Activated naive CD8-positive, alpha-beta T cell (primary cell): ENCODE data around the gene MARCKS.

Source experiments
- H3K27ac Mint-ChIP-seq: one replicate; pipeline ENCODE4 v1.8.0; 2021; ENCODE audit warnings: mixed read lengths
- H3K27me3 Mint-ChIP-seq: one replicate; pipeline ENCODE4 v1.8.0; 2021; ENCODE audit warnings: mixed read lengths
- H3K36me3 Mint-ChIP-seq: one replicate; pipeline ENCODE4 v1.8.0; 2021; ENCODE audit warnings: mixed read lengths
- H3K4me1 Mint-ChIP-seq: one replicate; pipeline ENCODE4 v1.8.0; 2021; ENCODE audit warnings: low read depth, mixed read lengths
- H3K4me3 Mint-ChIP-seq: one replicate; pipeline ENCODE4 v1.8.0; 2021; ENCODE audit warnings: mild to moderate bottlenecking, mixed read lengths
- H3K9me3 Mint-ChIP-seq: one replicate; pipeline ENCODE4 v1.8.0; 2021; ENCODE audit warnings: low read depth, mixed read lengths

MARCKS gene

DNA sequence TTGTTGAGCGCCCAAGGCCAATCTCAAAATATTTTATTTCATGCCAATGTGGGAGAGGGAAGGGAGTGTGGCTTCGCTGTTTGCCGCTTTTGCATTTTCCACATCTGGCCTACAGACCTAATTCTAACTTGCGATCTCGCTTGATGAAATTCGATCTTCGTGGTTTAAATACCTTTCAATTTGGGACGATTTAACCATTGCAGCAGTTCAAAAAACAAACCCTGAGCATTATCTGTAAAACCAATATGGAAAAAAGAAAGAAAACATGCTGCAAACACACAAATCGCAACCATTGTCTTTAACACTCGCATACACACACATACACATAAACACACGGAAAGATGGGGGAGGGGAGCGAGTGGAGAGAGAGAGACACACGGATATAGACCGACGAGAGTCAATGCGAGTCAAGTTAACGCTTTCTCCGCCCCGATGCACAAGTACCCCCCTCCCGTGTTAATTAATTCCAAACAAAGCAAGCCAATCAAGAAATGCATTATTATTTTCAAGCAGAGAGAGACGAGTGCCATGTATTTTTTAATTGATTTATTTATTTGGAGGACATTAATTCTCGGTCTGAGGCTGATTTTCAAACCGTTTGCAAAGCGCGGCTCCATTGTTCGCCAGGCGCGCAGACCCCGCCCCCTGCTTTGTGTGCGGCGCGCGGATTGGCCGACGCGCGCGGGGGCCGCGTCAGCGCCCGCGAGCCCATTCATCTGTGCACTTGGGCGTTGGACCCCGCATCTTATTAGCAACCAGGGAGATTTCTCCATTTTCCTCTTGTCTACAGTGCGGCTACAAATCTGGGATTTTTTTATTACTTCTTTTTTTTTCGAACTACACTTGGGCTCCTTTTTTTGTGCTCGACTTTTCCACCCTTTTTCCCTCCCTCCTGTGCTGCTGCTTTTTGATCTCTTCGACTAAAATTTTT lies at the start of gene MARCKS:
Gene MARCKS (plus strand): TSS at position 721 of the 931 bp plus-strand sequence. CDS start 401 bp downstream, outside the sequence.
- Mint-ChIP-seq H3K27me3 (peaks cover 36% of the 10 kb centered on the region), H3K27ac (no peak within 1 kb of the TSS), H3K4me1 (peaks cover 18% of the 10 kb centered on the region), H3K4me3 (no peak within 1 kb of the TSS), H3K9me3 (no peaks in the 10 kb centered on the region), H3K36me3 (no peaks in the 10 kb centered on the region)

DNA sequence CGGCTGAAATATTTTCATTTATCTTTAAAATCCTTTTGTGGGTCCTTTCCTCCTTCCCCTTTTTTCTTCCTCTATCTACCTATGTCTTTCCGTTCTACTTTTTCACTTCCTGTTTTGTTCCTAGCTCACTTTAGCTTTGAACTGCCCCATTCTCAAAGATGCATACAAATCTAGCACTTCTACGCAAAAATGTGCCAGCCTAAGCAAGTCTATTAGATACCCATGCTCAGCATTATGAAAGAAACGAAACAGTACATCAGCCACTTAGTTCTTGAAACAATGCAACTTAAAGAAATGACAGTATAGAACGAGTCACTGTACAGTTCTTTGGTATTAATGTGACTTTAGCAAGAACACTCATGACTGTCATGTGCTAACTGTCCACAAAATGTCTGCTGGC lies 47.3 kb upstream of the MARCKS start:
- no peaks in the 10 kb centered on the region for H3K36me3 Mint-ChIP-seq
- H3K9me3 Mint-ChIP-seq: no peaks in the 10 kb centered on the region
- H3K4me1 Mint-ChIP-seq: peaks cover 4% of the 10 kb centered on the region
- H3K4me3 Mint-ChIP-seq: no peak overlapping the region
- peaks cover 5% of the 10 kb centered on the region for H3K27me3 Mint-ChIP-seq
- H3K27ac Mint-ChIP-seq: no peak overlapping the region

DNA sequence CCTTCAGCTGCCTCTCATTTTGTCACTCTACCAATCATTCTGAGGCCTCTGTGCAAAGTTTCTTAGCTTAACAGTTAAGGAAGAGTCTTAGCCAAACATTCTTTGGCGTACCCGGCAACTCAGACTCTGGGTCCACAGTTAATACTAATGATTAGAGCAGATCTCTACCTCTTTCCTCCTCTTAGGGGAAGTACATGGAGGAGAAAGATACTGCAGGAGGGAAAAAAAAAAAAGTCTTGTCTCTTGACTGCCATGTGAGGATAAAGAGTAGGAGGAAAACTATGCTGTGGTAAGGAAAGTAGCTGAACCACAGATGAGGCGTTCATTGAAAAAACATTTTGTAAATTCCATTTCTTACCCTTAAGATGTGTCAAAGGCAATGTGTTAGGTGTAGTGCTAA lies 44.0 kb upstream of the MARCKS start:
- Mint-ChIP-seq H3K4me3 (no peak overlapping the region), H3K9me3 (no peaks in the 10 kb centered on the region), H3K27ac (no peak overlapping the region), H3K36me3 (no peaks in the 10 kb centered on the region), H3K4me1 (peaks cover 4% of the 10 kb centered on the region), H3K27me3 (peaks cover 5% of the 10 kb centered on the region)

DNA sequence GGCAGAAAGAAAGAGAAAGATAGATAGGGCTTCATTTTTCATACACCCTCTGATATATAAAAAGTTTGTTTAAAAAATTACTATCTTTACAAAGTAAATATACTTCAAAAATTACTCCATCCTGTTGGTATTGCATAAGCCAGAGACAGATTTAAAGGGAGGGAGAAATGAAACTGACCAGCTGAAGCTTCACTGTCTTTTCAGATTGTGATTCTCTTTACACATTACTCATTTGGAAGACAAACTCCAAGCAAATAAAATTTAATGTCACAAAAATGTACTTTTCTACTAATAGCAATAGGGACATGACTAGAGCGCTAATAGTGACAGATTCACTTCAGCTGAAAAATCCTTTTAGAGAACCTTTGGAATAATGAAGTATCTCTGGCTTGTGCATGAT lies 38.6 kb upstream of the MARCKS start:
- peaks cover 9% of the 10 kb centered on the region for H3K27me3 Mint-ChIP-seq
- no peak overlapping the region for H3K27ac Mint-ChIP-seq
- no peak overlapping the region for H3K4me3 Mint-ChIP-seq
- no peaks in the 10 kb centered on the region for H3K36me3 Mint-ChIP-seq
- no peaks in the 10 kb centered on the region for H3K9me3 Mint-ChIP-seq
- H3K4me1 Mint-ChIP-seq: no peaks in the 10 kb centered on the region

DNA sequence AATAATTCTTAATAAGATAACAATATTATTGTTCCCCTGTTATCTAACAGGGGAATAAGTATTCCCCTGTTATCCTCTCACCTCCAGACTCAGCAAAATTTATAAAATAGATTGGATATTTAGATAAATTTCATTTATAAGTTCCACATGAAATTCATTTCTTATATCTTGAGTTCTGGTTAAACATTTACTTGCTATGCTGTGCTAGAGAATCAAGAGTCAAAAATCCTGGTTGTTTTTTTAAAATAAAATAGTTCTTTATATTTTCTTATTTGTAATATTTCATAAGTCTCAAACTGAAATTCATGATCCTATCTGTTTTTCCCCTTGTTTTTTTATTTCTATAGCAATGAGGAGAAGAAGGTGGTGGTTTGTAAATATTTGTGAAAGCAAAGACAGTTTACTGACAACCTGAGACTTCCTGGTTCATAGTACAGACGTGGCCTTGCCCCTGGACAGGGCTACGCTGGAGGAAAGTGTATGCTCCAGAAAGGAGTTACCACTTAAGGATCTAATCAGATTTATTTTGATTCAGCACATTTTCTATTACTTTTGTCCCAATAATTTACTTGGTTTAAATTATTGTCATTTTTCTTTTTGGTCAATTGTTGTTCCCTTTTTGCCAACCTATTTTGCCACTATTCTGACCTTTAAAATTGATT lies 37.8 kb upstream of the MARCKS start:
- Mint-ChIP-seq H3K27me3 (peaks cover 10% of the 10 kb centered on the region), H3K4me1 (no peaks in the 10 kb centered on the region), H3K36me3 (no peaks in the 10 kb centered on the region), H3K9me3 (no peaks in the 10 kb centered on the region), H3K27ac (no peak overlapping the region), H3K4me3 (no peak overlapping the region)

- Mint-ChIP-seq H3K9me3 (no peaks in the 10 kb centered on the region), H3K4me3 (no peak overlapping the region), H3K36me3 (no peaks in the 10 kb centered on the region), H3K27me3 (peaks cover 12% of the 10 kb centered on the region), H3K4me1 (no peaks in the 10 kb centered on the region), H3K27ac (no peak overlapping the region)
Observed at GRCh38 chr6:113820761-113821160, 36.4 kb upstream of the MARCKS start.

DNA sequence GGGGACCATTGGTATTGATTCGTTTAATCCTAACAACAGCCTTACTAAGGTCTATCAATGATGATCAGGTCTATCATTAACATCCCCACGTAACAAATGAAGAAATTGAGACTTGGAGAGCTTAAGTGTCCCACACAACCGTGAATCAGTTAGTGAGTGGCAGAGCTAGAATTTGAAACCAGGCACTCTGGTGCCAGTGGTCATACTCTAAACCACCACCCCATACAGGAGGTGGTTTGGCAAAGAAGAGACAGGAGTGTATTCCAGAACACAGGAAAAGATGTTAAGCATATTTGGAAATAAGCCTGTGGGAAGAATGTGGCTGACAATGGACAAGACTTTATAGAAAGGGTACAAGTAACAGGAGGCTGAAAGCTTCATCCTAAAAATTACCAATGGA lies 35.7 kb upstream of the MARCKS start:
- H3K9me3 Mint-ChIP-seq: no peaks in the 10 kb centered on the region
- peaks cover 12% of the 10 kb centered on the region for H3K27me3 Mint-ChIP-seq
- H3K4me3 Mint-ChIP-seq: no peak overlapping the region
- no peaks in the 10 kb centered on the region for H3K4me1 Mint-ChIP-seq
- H3K27ac Mint-ChIP-seq: no peak overlapping the region
- no peaks in the 10 kb centered on the region for H3K36me3 Mint-ChIP-seq

- Mint-ChIP-seq H3K27ac (no peak overlapping the region), H3K9me3 (no peaks in the 10 kb centered on the region), H3K27me3 (peaks cover 12% of the 10 kb centered on the region)
Observed at GRCh38 chr6:113823916-113824315, 33.2 kb upstream of the MARCKS start.

DNA sequence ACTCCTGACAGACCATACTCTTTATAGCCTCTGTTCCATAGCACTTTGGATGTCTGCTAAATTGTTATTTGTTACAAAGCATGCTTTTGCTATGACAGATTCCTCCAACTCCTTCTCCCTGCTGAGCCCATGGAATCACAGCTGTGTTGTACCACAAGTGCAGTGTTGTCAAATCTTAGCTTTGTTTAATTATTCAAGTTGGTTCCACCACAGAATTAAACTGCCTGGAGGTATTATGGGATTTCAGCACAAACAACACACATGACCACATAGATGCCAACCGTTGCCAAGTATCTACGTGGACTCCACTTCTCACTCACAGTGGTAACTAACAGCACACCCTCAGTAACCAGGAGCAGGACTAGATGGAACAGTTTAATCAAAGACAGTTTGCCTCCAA lies 32.7 kb upstream of the MARCKS start:
- Mint-ChIP-seq H3K4me3 (no peak overlapping the region), H3K9me3 (no peaks in the 10 kb centered on the region), H3K36me3 (no peaks in the 10 kb centered on the region), H3K4me1 (no peaks in the 10 kb centered on the region), H3K27ac (no peak overlapping the region), H3K27me3 (peaks cover 12% of the 10 kb centered on the region)

More at GRCh38 chr6:113823916-113824315, 33.2 kb upstream of the MARCKS start:
- Mint-ChIP-seq H3K4me1 (no peaks in the 10 kb centered on the region), H3K4me3 (no peak overlapping the region), H3K36me3 (no peaks in the 10 kb centered on the region)

DNA sequence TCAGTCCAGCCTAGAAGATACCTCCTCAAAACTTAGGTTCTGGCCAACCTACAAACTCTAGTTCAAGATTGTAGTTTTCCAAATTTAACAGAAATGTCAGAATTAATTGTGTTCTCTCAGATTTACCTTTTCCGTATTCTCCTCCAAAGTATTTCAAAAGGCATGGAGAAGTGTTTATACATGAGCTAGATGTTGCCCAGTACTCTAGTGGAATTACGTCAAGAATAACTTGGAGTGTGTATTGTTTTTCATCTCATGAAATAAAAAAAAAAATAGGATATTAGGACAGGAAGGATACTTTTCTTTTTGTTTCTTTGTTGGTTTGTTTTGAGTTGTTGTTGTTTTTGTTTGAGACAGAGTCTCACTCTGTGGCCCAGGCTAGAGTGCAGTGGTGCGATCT lies 32.3 kb upstream of the MARCKS start:
- Mint-ChIP-seq H3K9me3 (no peaks in the 10 kb centered on the region), H3K27me3 (peaks cover 14% of the 10 kb centered on the region), H3K27ac (no peak overlapping the region), H3K4me1 (no peaks in the 10 kb centered on the region), H3K36me3 (no peaks in the 10 kb centered on the region), H3K4me3 (no peak overlapping the region)

DNA sequence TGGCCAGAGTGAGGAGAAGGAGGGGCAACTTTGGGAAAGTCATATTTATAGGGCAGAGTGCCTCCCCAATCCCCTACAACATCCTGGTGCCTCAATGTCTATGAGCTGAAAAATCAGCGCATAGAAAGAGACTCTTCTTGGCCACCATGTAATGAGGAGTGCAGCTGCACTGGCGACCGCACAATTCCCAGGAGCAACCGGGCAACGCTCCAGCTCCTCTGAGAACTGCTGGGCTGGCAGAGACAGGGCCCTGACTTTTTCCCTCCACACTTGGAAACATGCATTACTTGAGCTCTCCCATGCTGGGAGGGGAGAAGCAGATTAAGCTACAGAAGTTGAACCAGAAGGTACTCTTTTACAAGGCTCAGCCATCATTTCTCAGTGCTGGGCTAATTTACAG lies 31.4 kb upstream of the MARCKS start:
- Mint-ChIP-seq H3K4me3 (no peak overlapping the region), H3K27me3 (peaks cover 18% of the 10 kb centered on the region), H3K27ac (no peak overlapping the region), H3K9me3 (no peaks in the 10 kb centered on the region), H3K4me1 (no peaks in the 10 kb centered on the region), H3K36me3 (no peaks in the 10 kb centered on the region)

- no peak overlapping the region for H3K27ac Mint-ChIP-seq
- H3K9me3 Mint-ChIP-seq: no peaks in the 10 kb centered on the region
Observed at GRCh38 chr6:113828984-113829695, 28.0 kb upstream of the MARCKS start.

DNA sequence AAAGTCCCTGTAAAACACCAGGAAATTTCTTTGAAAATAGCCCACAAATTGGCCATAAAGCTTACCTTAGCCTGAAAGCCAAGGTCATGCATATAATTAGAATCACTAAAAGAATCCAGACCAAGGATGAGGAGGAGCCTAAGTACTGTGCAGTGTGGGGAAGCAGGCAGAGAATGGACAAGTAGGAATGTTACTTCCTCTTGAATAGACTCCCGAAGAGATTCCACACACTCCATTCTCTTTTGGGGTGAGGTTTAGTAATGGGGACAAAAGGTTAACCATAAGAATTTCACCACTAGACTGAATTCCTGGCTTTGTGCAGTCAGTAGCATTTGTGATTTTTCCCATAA lies 27.5 kb upstream of the MARCKS start:
- peaks cover 8% of the 10 kb centered on the region for H3K27me3 Mint-ChIP-seq

More at GRCh38 chr6:113828984-113829695, 28.0 kb upstream of the MARCKS start:
- H3K4me3 Mint-ChIP-seq: no peak overlapping the region
- no peaks in the 10 kb centered on the region for H3K4me1 Mint-ChIP-seq
- H3K27me3 Mint-ChIP-seq: peaks cover 11% of the 10 kb centered on the region
- no peaks in the 10 kb centered on the region for H3K36me3 Mint-ChIP-seq

DNA sequence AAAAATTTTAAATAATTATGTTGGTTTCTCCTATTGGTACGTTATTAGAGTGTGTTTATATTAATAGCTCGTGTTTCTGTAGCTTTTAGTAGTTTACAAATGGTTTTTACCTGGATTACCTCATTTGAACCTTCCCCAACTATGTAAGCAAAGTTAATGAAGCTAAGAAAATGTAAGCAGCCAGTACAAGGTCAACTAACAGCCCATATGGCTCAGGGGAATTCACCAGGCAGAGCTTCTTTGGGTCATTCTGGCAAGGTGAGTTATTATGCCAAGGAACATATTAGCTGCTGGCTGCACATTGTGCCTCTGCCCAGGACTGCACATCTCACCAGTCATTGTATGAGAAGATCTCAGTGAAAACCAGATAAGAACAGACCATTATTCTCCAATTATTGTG lies 27.0 kb upstream of the MARCKS start:
- Mint-ChIP-seq H3K4me3 (no peak overlapping the region), H3K27me3 (peaks cover 8% of the 10 kb centered on the region), H3K36me3 (no peaks in the 10 kb centered on the region), H3K9me3 (no peaks in the 10 kb centered on the region), H3K27ac (no peak overlapping the region), H3K4me1 (no peaks in the 10 kb centered on the region)

More for the DNA sequence above, 27.5 kb upstream of the MARCKS start:
- H3K9me3 Mint-ChIP-seq: no peaks in the 10 kb centered on the region
- H3K4me1 Mint-ChIP-seq: no peaks in the 10 kb centered on the region
- H3K4me3 Mint-ChIP-seq: no peak overlapping the region
- no peak overlapping the region for H3K27ac Mint-ChIP-seq
- H3K36me3 Mint-ChIP-seq: no peaks in the 10 kb centered on the region

DNA sequence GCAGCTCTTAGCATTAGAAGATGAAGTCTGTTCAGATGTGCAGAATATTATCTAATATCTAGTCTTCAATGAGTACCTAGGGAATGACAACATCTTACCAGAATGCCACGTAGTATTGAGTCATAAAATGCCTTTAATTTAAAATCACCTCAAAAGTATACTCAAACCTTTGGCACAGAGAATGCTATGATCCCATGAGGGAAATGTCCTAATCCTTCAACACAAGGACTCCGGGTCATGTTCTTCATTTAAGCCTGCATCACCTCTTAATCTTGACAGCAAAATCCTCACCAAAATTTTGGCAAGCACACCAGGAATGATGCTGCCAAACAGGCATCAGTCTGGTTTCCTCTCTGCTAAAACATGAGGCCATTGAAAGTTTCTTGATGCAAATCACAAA lies 23.6 kb upstream of the MARCKS start:
- H3K27ac Mint-ChIP-seq: no peak overlapping the region
- no peak overlapping the region for H3K4me3 Mint-ChIP-seq
- no peaks in the 10 kb centered on the region for H3K9me3 Mint-ChIP-seq
- no peaks in the 10 kb centered on the region for H3K36me3 Mint-ChIP-seq
- H3K4me1 Mint-ChIP-seq: no peaks in the 10 kb centered on the region
- peaks cover 10% of the 10 kb centered on the region for H3K27me3 Mint-ChIP-seq
